Astrocyte of the cerebellum (primary cell): ENCODE measurements around the gene ATP1A2.

Experiments used
- DNase-seq: peaks from one replicate; pipeline ENCODE4 v3.0.0-alpha.2; 2011; ENCODE audit warnings: low read depth
- H3K4me3 ChIP-seq: 2 replicates; pipeline ENCODE4 v1.5.1; 2011; ENCODE audit warnings: mild to moderate bottlenecking, low read depth, low read length, moderate library complexity
- CTCF ChIP-seq: IDR thresholded peaks from 2 replicates; pipeline ENCODE4 v1.5.1; 2012; ENCODE audit warnings: low read length, low read depth, moderate library complexity, mild to moderate bottlenecking; ENCODE audit errors: missing control alignments
- in situ Hi-C: cut with HindIII; loops from 2 replicates; pipeline ENCODE4 v1.10.0; 2017; ENCODE audit warnings: low sequenced_read_pairs

Gene ATP1A2

GRCh38 chr1:160115545-160116282 lies at the start of gene ATP1A2:
TSS of gene ATP1A2 (plus strand) at chr1:160115759. CDS start at chr1:160115862, 103 bp downstream.
- H3K4me3 ChIP-seq: peak within 1 kb of the TSS; percentile 38
- no peak for DNase-seq
- in situ Hi-C loops: no loop called here
- no peak for TF ChIP-seq CTCF

GRCh38 chr1:160066829-160067745 lies 48.5 kb upstream of the ATP1A2 start:
- TF ChIP-seq CTCF: no peak
- in situ Hi-C loops: no loop called here
- no peak overlapping the region for H3K4me3 ChIP-seq
- no peak for DNase-seq

- H3K4me3 ChIP-seq: no peak overlapping the region
- in situ Hi-C loops: no loop called here
- no peak for TF ChIP-seq CTCF
- no peak for DNase-seq
These were observed 47.3 kb upstream of the ATP1A2 start for GRCh38 chr1:160068225-160068624.

- no peak for TF ChIP-seq CTCF
- in situ Hi-C loops: no loop called here
- peak within 1 kb of the TSS; percentile 43 for H3K4me3 ChIP-seq
- no peak for DNase-seq
These were observed 45.9 kb upstream of the ATP1A2 start, which contains the start of gene KCNJ10 for GRCh38 chr1:160069460-160070231. TSS of gene KCNJ10 (minus strand) at chr1:160070160. CDS start at chr1:160042532, 27,628 bp downstream.

GRCh38 chr1:160070243-160071163 lies 45.1 kb upstream of the ATP1A2 start:
- in situ Hi-C loops: no loop called here
- DNase-seq: peak; percentile 18
- peak overlapping the region; percentile 43 for H3K4me3 ChIP-seq
- no peak for TF ChIP-seq CTCF
